Activated B cell treated with CpG ODN at 0.5 μM for 24 hours (primary cell): ENCODE measurements around the gene KRTAP9-9. TPM values are rescaled to one million over a fixed set of nuclear protein-coding genes. Genes with fewer than 3 reads are reported as not detected.
"Not testable (repeated sequence)": the region's sequence is repeated elsewhere in the genome, so short reads cannot be mapped to it uniquely, and the experiment has no call there.

Experiments
- ATAC-seq: fragments of 200-7000 bp; cut with Tn5 transposase; one replicate; pipeline ENCODE4 v1.10.0; 2021; ENCODE audit warnings: low read depth, mild to moderate bottlenecking, moderate library complexity
- CTCF ChIA-PET: fragments of 350-600 bp; sonication (Branson Sonifier 250); formaldehyde crosslinking; loops from one replicate; lab custom pipeline; 2021; ENCODE audit warnings: antibody characterized with exemption; lab: Charles Lee
- POLR2A ChIA-PET: fragments of 350-600 bp; sonication (Branson Sonifier 250); formaldehyde crosslinking; loops from one replicate; lab custom pipeline; 2021; ENCODE audit warnings: antibody characterized with exemption; lab: Charles Lee
- DNase-seq: peaks from one replicate; pipeline ENCODE4 v3.0.0; 2022
- H3K27ac Mint-ChIP-seq: one replicate; pipeline ENCODE4 v1.8.0; 2020; ENCODE audit warnings: mixed read lengths
- H3K27me3 Mint-ChIP-seq: one replicate; pipeline ENCODE4 v1.8.0; 2021; ENCODE audit warnings: mixed read lengths
- H3K36me3 Mint-ChIP-seq: one replicate; pipeline ENCODE4 v1.8.0; 2021; ENCODE audit warnings: low read depth, mixed read lengths
- H3K4me1 Mint-ChIP-seq: one replicate; pipeline ENCODE4 v1.8.0; 2021; ENCODE audit warnings: mixed read lengths
- H3K4me3 Mint-ChIP-seq: one replicate; pipeline ENCODE4 v1.8.0; 2020; ENCODE audit warnings: mild to moderate bottlenecking, mixed read lengths
- H3K9me3 Mint-ChIP-seq: one replicate; pipeline ENCODE4 v1.8.0; 2020; ENCODE audit warnings: mixed read lengths
- CTCF ChIP-seq: fragments of 200-600 bp; IDR thresholded peaks from one replicate; pipeline ENCODE4 v1.8.0; 2022; ENCODE audit warnings: antibody characterized with exemption, mild to moderate bottlenecking
- intact Hi-C: fragments of 100-400 bp; cut with micrococcal nuclease; formaldehyde crosslinking; loops from one replicate; pipeline ENCODE4 v1.15.1; 2024
- total RNA-seq: library from RNA; stranded (reverse); gene quantifications from 2 replicates; pipeline ENCODE4 v1.2.3, GENCODE V29; 2022

KRTAP9-9 gene
- total RNA-seq, 1 donor from 2014 or later: not detected

DNA sequence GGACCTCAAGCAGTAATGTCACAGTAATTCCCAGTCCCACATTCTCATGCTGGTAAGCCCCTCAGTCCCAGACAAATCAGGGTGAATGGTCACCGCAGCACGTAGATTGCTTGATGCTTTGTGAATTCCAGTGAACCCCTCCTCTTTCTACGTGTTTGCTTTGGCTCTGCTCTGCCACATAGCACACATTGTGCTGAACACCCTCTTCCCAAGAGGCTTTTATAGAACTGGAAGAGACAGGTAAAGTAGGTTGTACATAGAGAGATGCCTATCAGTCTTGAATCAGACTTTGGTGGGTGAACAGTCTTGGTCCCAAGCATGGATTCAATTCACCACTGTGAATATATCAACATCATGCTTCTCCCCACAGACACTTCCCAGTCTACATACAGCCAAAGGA is 9.4 kb downstream of the KRTAP9-9 start:
- Mint-ChIP-seq H3K36me3 (no peaks in the 10 kb centered on the region), H3K27me3 (peaks cover 28% of the 10 kb centered on the region), H3K27ac (no peak overlapping the region)

DNA sequence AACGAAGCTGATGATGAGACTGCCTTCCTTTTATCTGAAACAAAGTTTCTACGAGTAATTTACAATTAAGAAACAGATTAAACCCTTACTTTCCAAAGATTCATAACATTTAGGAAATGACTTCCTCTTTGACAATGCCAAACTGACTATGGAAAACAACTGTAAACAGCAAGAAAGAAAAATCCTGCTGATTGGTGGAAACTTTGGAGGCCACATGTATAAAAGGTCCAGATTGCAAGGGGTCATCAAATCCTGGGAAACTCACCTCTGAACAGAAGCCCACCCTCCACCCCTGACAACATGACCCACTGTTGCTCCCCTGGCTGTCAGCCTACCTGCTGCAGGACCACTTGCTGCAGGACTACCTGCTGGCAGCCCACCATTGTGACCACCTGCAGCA is 9.9 kb downstream of the KRTAP9-9 start, which contains the start of gene KRTAP9-6:
KRTAP9-6 (plus strand) TSS at position 301 of the 400 bp plus-strand sequence; CDS start at position 301, 0 bp downstream.
- Mint-ChIP-seq H3K27ac (no peak within 1 kb of the TSS), H3K36me3 (no peaks in the 10 kb centered on the region), H3K4me1 (no peaks in the 10 kb centered on the region), H3K27me3 (peaks cover 24% of the 10 kb centered on the region), H3K4me3 (no peak within 1 kb of the TSS), H3K9me3 (no peaks in the 10 kb centered on the region)
- ATAC-seq (no peak), DNase-seq (no peak)
- CTCF ChIA-PET: no interaction called here
- POLR2A ChIA-PET: no interaction called here
- intact Hi-C loops: no loop called here
- TF ChIP-seq CTCF: no peak

More for the DNA sequence above, 9.4 kb downstream of the KRTAP9-9 start:
- H3K4me1 Mint-ChIP-seq: no peaks in the 10 kb centered on the region
- H3K4me3 Mint-ChIP-seq: no peak overlapping the region
- no peaks in the 10 kb centered on the region for H3K9me3 Mint-ChIP-seq
- TF ChIP-seq CTCF: no peak
- no peak for DNase-seq
- intact Hi-C loops: loop anchor here (1.0 kb wide), 1 partner anchor 12 kb away; no protein-coding TSS in a partner anchor
- ChIA-PET POLR2A (no interaction called here), CTCF (no interaction called here)
- no peak for ATAC-seq

DNA sequence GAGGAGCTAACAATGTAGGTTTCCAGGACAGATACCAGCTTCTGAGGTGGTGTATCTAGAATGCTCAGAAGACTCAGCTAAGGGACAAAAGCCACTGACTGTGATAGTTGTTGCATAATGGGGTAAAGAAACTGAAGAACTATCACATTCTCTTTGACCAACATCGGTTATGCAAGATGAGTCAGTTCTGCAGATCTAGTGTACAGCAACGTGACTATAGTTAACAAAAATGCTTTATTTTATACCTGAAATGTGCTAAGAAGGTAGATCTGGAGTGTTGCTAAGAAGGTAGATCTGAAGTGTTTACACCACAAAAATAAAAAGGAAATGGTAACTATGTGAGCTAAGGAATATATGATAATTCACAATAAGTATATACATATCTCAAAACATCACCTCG is 12.5 kb downstream of the KRTAP9-9 start:
- Mint-ChIP-seq H3K4me1 (no peaks in the 10 kb centered on the region), H3K27me3 (peaks cover 14% of the 10 kb centered on the region), H3K4me3 (no peak overlapping the region), H3K36me3 (no peaks in the 10 kb centered on the region), H3K27ac (no peak overlapping the region), H3K9me3 (no peaks in the 10 kb centered on the region)
- no peak for ATAC-seq
- POLR2A ChIA-PET: no interaction called here
- no peak for DNase-seq
- CTCF ChIA-PET: no interaction called here
- no peak for TF ChIP-seq CTCF
- intact Hi-C loops: no loop called here

DNA sequence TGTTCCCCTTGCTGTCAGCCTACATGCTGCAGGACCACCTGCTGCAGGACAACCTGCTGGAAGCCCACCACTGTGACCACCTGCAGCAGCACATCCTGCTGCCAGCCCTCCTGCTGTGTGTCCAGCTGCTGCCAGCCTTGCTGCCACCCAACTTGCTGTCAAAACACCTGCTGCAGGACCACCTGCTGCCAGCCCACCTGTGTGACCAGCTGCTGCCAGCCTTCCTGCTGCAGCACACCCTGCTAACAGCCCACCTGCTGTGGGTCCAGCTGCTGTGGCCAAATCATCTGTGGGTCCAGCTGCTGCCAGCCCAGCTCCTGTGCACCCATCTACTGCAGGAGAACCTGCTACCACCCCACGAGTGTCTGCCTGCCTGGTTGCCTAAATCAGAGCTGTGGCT is 16.1 kb downstream of the KRTAP9-9 start:
- peaks cover 23% of the 10 kb centered on the region for H3K27me3 Mint-ChIP-seq
- POLR2A ChIA-PET, CTCF ChIA-PET, DNase-seq, ATAC-seq, H3K36me3 Mint-ChIP-seq, intact Hi-C loops, H3K27ac Mint-ChIP-seq, H3K4me3 Mint-ChIP-seq, H3K4me1 Mint-ChIP-seq, H3K9me3 Mint-ChIP-seq: not testable (repeated sequence)

DNA sequence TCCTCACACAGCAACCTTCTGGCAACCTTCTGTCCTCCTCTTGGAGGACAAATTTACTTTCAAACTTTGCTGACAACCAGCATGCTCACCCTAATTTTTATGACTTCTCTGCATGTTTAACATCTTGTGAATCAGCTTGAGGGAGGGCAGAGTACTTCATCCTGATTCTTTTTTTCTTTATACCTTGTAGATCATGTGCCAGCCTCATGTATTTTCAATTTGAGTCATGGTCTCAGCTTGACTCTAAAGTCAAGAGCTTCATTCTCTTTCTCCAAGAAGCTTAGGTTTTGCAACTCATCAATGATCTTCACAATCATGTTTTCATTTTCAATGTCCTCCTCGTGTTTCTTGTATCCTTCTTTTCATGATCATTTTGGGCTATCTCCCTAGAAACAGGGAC is 16.7 kb downstream of the KRTAP9-9 start:
- no peak for ATAC-seq
- H3K4me3 Mint-ChIP-seq: no peak overlapping the region
- TF ChIP-seq CTCF: no peak
- H3K27me3 Mint-ChIP-seq: peaks cover 28% of the 10 kb centered on the region
- no peak for DNase-seq
- ChIA-PET POLR2A (no interaction called here), CTCF (no interaction called here)
- H3K27ac Mint-ChIP-seq: no peak overlapping the region
- no peaks in the 10 kb centered on the region for H3K4me1 Mint-ChIP-seq
- intact Hi-C loops: no loop called here
- no peaks in the 10 kb centered on the region for H3K36me3 Mint-ChIP-seq
- H3K9me3 Mint-ChIP-seq: no peaks in the 10 kb centered on the region

GRCh38 chr17:41275648-41276190 is 20.5 kb downstream of the KRTAP9-9 start, which contains the start of gene KRTAP9-7:
Gene KRTAP9-7 (plus strand): TSS chr17:41275698. CDS start chr17:41275698, 0 bp downstream.
- H3K4me1 Mint-ChIP-seq, H3K27ac Mint-ChIP-seq, POLR2A ChIA-PET, CTCF ChIA-PET, H3K9me3 Mint-ChIP-seq, DNase-seq, H3K36me3 Mint-ChIP-seq, H3K4me3 Mint-ChIP-seq, ATAC-seq: not testable (repeated sequence)
- intact Hi-C loops: loop anchor here (1.0 kb wide), 1 partner anchor 11 kb away; no protein-coding TSS in a partner anchor
- H3K27me3 Mint-ChIP-seq: peaks cover 20% of the 10 kb centered on the region
